ENCODE results near the gene KIFC1.

KIFC1 gene

DNA sequence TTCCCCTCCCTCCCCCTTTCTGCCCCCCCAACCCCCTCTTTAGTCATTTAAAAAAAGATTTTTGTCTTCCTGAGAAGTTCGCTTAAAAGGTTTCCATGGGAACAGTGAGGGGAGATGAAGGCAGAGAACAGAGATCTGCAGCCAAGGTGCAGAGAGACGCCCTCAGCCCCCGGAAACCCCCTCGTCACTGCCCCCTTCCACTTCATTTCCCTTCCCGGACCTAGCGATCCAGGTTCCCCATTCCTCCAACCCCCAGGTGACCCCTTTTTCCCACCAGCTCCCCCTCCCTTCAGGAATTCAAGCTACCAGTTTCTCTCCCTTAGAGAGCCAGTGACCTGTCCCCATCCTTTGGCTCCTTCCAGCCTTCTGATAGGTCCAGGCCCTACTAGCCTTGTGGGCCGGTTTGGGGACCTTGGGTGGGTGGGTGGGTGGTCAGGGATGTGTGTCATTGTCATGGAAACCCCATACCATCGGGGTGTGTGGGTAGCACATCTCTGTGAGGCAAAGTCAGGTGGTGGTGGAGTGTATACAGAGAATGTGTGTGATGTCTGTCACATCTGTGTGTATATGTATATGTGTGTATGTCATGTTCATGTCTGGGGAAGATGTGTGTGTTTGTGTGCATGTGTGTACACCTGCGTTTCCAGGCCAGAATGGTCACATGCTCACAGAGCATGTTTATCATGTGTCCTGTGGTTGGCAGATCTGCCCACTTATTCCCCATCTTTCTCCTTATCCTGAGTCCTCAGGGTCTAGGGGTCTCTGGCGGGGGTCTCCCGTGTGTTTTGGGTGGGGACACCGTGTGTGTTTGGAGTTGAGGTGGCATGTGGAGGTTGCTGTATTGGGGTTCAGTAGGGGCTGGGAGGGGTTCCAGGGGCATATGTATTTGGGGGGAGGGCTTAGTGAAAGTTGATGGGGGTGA is 35.2 kb downstream of the KIFC1 start:
- no peak for DNase-seq (ENCODE audit: low read depth, low spot score)

DNA sequence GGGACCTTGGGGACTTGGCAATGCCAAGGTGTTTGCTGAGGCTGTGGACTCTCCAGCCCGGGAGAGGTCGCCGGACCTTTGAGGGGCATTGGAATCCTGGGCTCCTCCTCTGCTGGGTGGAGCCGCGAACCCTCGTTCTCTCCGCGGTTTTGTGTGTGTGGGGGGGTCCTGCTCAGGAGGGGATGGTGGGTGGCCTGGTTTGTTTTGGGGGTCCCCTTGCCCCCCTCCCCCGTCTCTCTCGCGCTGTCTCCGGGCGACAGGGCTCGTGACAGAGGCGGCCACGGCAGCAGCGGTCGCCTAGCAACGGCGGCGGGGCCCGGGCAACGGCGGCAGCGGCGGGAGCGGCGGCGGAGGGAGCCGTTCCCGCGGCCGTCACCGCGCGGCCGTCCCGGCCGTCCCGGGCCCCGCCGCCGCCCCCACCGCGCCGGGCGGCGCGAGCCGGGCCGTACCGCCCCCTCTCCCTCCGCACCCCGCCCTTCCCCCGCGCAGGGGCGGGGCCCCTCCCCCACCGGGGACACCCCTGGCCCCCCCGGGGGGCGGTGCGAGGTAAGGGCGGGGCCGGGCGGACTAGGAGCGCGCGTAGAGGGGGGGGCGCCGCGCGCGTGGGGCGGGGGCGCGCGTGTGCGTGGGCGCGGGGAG is 36.1 kb downstream of the KIFC1 start:
- no peak for DNase-seq (ENCODE audit: low read depth, low spot score)

DNA sequence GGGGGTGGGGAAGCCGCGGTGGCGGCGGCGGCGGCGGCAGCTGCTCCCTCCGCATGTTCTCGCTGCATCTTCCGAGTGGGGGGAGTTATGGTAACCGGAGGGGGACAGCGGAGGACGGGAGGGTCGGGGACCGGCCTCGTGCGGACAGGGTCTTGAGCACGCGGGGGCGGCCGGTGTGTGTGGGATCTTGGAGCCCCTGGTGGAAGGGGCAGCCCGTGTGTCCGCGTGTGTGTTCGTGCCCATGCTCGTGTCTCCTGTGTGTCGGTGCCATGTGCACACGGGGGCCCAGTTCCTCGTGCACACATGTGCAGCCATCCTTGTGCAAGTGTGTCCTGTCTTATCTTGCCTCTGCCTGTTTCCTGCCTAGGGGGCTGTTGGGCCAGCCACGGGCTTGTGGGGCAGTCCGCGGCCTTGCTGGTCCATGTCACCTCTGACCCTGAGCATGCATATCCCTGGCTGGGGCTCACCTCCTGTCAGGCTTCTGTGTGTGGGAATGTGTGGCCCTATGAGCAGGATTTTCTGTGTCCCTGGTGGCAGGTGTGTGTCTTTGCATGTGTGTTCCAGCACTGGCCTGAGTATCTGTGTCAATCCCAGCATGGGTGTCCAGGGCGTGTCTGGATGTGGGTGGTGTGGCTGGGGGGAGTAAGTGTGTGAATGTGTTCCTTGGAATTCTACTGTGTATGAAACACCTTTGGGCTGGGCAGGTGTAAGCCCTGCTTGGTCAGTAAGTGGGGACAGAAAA is 36.8 kb downstream of the KIFC1 start:
- DNase-seq (ENCODE audit: low read depth, low spot score): no peak

- no peak for DNase-seq (ENCODE audit: low read depth, low spot score)
Observed at GRCh38 chr6:33428966-33429749, 37.5 kb downstream of the KIFC1 start.

DNA sequence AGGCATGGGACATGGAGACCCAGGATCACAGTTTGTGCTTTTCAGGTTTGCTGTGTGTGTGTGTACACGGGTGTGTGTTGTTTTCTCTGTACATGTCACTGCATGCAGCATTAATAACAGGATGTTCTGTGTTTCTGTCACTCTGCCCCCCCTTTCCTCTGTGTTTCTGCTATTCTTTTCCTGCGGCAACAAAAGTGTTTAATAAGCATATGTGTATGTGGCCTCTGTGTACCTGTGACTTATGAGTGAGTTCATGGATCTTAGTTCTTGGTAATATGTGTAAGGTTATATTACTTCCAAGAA is 38.1 kb downstream of the KIFC1 start:
- no peak for DNase-seq (ENCODE audit: low read depth, low spot score)

DNA sequence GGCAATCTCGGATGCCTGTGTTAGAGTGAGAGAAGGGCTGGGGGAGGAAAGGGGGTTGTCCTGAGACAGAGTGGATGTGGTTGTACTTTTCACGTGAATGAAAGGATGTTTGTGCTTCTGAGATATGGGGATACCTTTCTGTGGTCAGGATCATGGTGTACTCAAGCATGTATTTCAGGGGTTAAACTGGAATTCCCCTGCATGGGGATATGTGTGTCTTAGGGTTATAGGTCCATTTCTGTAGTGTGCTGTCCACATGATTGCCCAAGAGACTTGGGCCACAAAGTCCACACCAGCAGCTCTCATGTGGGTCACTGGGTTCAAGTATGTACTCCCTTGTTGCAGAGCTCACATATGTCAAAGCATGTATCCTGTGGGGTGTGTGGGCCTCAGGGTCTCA is 38.7 kb downstream of the KIFC1 start:
- no peak for DNase-seq (ENCODE audit: low read depth, low spot score)

DNA sequence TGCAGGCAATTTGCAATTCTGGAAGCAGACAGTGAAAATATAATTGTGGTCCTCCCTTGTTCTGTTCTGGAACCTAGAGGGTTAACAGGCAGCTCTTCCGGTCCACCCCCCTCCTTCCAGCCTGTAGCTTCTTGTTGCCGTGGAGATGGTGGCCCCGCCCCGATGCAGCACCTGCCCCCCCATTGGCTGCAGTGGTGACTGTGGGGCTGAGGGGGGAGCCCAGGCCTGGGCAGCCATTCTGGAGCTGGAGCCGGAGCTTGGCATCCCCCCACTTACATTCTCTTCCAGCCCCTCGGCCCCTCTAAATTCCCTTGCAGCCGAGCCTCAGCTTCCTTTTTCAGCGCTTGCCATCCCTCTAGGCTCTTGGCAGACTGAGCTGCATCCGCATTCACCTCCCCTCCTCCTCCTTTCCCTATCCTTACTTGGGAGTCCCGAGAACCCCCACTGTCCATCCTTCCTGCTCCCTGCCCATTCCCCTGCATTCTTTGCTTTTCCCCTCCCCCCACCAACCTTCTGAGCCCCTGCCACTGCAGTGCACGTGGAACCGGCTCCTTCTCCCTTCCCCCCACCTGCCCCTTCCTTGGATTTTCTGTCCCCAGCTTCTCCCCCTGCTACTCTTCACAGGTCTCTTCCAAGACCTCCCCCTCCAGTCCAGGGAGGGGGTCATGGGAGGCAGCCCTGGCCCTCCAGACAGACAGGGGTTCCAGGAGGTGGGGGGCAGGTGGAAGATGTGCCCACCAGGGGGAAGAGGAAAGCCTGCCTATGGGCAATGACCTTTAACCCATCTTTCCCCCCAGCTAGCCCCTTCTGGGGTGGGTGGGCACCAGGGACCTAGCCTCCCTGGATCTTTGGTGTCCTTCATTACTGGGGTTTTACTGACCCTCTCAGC is 39.6 kb downstream of the KIFC1 start:
- no peak for DNase-seq (ENCODE audit: low read depth, low spot score)

- DNase-seq (ENCODE audit: low read depth, low spot score): no peak
Observed at GRCh38 chr6:33431880-33432541, 40.4 kb downstream of the KIFC1 start.

GRCh38 chr6:33432546-33432945 is 40.9 kb downstream of the KIFC1 start:
- DNase-seq (ENCODE audit: low read depth, low spot score): no peak

- no peak for DNase-seq (ENCODE audit: low read depth, low spot score)
Observed at GRCh38 chr6:33433001-33433543, 41.4 kb downstream of the KIFC1 start.

DNA sequence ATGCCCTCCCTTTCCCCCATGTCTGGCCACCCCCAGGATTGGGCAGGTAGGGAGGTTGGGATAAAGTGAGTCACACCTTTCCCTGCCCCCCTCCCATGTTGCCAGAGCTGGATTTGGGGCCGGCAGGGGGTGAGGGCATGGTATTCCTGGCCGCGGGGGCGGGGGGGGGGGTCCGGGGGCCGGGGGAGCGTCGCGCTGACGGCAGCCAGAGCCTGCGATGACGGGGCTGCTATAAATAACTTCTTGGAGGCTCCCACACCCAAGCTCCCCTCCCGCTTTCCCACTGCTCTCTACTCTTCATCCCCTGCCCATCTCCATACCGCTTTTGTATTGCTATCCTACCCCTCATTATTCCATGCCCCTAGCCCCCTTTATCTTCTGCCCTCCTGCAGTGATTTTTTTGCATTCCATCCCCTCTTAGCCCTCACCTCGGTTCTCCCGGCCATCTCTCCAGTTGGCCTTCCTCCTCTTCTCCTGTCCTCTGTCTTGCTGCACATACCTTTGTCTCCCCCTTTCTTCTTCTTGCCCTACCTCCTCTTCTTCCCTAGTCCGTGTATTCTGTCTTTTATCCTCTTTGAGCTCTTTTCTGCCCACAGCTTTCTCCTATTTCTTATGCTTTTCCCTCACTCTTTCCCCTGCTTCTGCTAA is 42.0 kb downstream of the KIFC1 start:
- no peak for DNase-seq (ENCODE audit: low read depth, low spot score)

GRCh38 chr6:33434961-33435360 is 43.3 kb downstream of the KIFC1 start:
- no peak for DNase-seq (ENCODE audit: low read depth, low spot score)

DNA sequence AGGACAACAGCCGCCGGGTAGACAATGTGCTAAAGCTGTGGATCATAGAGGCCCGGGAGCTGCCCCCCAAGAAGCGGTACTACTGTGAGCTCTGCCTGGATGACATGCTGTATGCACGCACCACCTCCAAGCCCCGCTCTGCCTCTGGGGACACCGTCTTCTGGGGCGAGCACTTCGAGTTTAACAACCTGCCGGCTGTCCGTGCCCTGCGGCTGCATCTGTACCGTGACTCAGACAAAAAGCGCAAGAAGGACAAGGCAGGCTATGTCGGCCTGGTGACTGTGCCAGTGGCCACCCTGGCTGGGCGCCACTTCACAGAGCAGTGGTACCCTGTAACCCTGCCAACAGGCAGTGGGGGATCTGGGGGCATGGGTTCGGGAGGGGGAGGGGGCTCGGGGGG is 46.0 kb downstream of the KIFC1 start:
- DNase-seq (ENCODE audit: low read depth, low spot score): no peak

DNA sequence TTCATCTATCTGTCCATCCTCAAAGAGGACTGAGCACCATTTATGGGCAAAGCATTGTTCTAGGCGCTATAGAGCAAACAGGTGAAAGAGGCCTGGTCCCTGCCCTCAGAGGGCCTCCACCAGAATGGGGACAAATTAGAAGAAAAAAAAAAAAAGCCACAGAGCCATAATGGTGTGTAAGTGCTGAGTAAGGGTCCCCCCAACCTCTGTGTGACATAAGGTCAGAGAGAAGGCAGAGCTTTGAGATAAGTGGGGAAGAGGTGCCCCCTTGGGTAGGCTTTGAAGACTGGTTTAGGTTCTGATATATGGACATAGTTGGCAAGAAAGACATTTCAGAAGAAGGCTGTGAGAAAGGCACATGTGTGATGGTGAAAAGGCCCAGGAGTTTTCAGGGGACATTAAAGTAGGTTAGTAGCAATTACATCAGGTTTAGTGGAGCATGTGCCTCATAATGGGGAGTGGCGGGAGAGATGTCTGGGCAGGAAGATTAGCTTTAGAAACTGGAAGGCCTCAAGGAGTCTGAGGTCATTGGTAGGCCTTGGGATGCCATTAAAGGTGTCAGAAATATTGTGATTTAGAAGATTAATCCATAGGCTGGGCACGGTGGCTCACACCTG is 47.5 kb downstream of the KIFC1 start:
- DNase-seq (ENCODE audit: low read depth, low spot score): no peak

DNA sequence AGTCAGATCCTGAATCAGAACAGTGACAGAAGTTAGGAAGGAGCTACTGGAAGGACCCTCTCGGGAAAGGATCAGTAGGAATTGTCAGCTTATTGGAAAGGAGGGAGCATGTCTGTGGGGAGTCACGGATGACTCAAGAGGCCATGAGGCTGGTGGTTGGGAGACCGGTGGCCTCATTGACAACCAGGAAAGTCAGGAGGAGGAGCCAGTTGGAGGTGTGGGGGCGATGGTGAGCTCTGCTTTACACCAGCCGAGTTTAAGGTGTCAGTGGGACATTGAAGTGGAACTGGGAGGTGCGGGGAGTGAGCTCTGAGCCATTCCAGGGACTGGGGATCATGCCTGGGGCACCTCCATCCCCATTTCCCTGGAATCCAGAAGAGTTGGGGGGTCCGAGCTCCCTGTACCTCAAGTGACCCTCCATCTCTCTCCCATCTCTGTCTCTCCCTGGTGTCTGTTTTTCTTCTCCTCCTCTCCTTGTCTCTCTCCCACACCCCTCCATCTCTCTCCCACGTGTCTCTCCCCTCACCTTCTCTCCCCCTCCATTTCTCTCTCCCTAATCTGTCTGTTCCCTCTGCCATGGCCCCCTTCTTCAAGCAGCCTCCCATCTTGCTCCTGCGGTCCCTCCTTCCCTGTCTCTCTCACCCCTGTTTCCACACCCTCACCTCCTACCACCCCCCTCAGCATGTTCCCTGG is 48.5 kb downstream of the KIFC1 start:
- DNase-seq (ENCODE audit: low read depth, low spot score): no peak

DNA sequence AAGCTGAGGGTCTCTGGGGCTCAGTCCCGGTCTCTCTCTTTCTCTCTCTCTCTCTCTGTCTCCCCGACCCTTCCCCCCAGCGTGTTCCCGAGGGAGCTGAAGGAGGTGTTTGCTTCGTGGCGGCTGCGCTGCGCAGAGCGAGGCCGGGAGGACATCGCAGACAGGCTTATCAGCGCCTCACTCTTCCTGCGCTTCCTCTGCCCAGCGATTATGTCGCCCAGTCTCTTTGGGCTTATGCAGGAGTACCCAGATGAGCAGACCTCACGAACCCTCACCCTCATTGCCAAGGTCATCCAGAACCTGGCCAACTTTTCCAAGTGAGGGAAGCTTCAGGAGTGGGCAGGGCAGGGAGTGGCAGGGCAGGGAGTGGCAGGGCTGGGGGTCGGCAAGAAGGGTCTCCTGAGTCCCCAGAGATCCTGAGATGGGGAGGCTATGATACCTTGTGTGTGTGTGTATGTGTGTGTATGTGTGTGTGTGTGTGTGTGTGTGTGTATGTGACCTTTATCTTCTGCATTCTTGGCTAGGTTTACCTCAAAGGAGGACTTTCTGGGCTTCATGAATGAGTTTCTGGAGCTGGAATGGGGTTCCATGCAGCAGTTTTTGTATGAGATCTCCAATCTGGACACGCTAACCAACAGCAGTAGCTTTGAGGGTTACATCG is 49.2 kb downstream of the KIFC1 start:
- DNase-seq (ENCODE audit: low read depth, low spot score): no peak

DNA sequence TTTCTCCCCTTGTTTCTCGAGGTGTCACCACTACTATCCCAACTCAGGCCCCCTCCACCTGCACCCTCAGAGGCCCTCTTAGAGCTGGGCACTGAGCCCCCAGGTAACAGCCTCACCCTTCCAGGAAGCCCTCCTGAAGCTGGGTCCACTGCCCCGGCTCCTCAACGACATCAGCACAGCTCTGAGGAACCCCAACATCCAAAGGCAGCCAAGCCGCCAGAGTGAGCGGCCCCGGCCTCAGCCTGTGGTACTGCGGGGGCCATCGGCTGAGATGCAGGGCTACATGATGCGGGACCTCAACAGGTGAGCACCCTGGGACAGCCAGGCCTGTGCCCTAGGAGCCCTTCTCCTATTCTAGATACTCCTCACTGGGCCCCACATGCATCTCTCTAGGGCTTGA is 49.8 kb downstream of the KIFC1 start:
- no peak for DNase-seq (ENCODE audit: low read depth, low spot score)

- DNase-seq (ENCODE audit: low read depth, low spot score): no peak
Observed at GRCh38 chr6:33442283-33442682, 50.7 kb downstream of the KIFC1 start.
